H1 (cell line): Measurements from ENCODE around the gene PAXIP1. TPM values are rescaled to one million over a fixed set of nuclear protein-coding genes. Genes with fewer than 3 reads are reported as not detected.

Experiments used
- CTCF ChIA-PET: fragments of 300-600 bp; sonication (Branson Sonifier 250); formaldehyde crosslinking; loops from one replicate; lab custom pipeline; 2021; ENCODE audit not compliant: partially characterized antibody; lab: Charles Lee
- POLR2A ChIA-PET: fragments of 300-600 bp; sonication (Branson Sonifier 250); formaldehyde crosslinking; loops from one replicate; lab custom pipeline; 2021; ENCODE audit warnings: inconsistent platforms; ENCODE audit not compliant: partially characterized antibody; lab: Charles Lee
- DNase-seq, 2 experiments: peaks; one replicate each; pipeline versions ENCODE4 v3.0.0 to v3.0.0-alpha.2; 2010 to 2022; ENCODE audit warnings: low spot score in 2 of 2, low read depth in 1 of 2, mixed read lengths in 1 of 2
- FAIRE-seq: peaks from 2 replicates; lab custom pipeline; 2011; peaks lifted over from hg19 to GRCh38; lab: Jason Lieb, UNC
- H2AFZ ChIP-seq: 2 replicates; pipeline ENCODE4 v1.8.1; 2012; ENCODE audit warnings: low read length, inconsistent platforms
- H2AK5ac ChIP-seq: 2 replicates; pipeline ENCODE4 v1.6.1; 2013; ENCODE audit warnings: low read depth, low read length
- H2BK120ac ChIP-seq: replicated peaks from 2 replicates; pipeline ENCODE3; 2013; ENCODE audit warnings: low read depth, low read length, inconsistent platforms
- H2BK12ac ChIP-seq: 2 replicates; pipeline ENCODE4 v1.6.1; 2013; ENCODE audit warnings: low read depth, low read length
- H2BK15ac ChIP-seq: 2 replicates; pipeline ENCODE4 v1.6.1; 2013; ENCODE audit warnings: low read length
- H2BK20ac ChIP-seq: 2 replicates; pipeline ENCODE4 v1.6.1; 2013; ENCODE audit warnings: low read length
- H2BK5ac ChIP-seq: 2 replicates; pipeline ENCODE4 v1.6.1; 2013; ENCODE audit warnings: low read depth, low read length
- H3K14ac ChIP-seq: 2 replicates; pipeline ENCODE4 v1.6.1; 2013; ENCODE audit warnings: inconsistent platforms; ENCODE audit not compliant: insufficient read length
- H3K18ac ChIP-seq: 2 replicates; pipeline ENCODE4 v1.6.1; 2013; ENCODE audit warnings: low read length; ENCODE audit errors: extremely low read depth
- H3K23ac ChIP-seq: 2 replicates; pipeline ENCODE4 v1.6.1; 2013; ENCODE audit warnings: inconsistent platforms; ENCODE audit not compliant: insufficient read length
- H3K23me2 ChIP-seq: 2 replicates; pipeline ENCODE4 v1.6.1; 2013; ENCODE audit warnings: low read depth, low read length
- H3K27ac ChIP-seq: 2 replicates; pipeline ENCODE4 v1.6.1; 2011; ENCODE audit warnings: low read depth, low read length, inconsistent platforms
- H3K27me3 ChIP-seq, 4 experiments: replicated peaks in 1 of 4; 1 replicate in 1 of 4; 2 replicates in 3 of 4; pipeline versions ENCODE4 v1.6.1 to v1.8.1; 2011 to 2013; ENCODE audit warnings: low read length in 3 of 4, mild to moderate bottlenecking in 3 of 4, inconsistent platforms in 2 of 4, mixed read lengths in 2 of 4, moderate library complexity in 1 of 4; ENCODE audit not compliant: control insufficient read depth in 3 of 4, insufficient read depth in 3 of 4; ENCODE audit errors: extremely low read depth in 1 of 4
- H3K36me3 ChIP-seq, 4 experiments: 2 replicates each; pipeline versions ENCODE4 v1.6.1 to v1.8.1; 2011 to 2013; ENCODE audit warnings: mild to moderate bottlenecking in 4 of 4, low read length in 3 of 4, moderate library complexity in 2 of 4, control low read depth in 1 of 4, inconsistent platforms in 1 of 4; ENCODE audit not compliant: insufficient read depth in 4 of 4, control insufficient read depth in 2 of 4
- H3K4ac ChIP-seq: replicated peaks from 2 replicates; pipeline ENCODE3; 2013; ENCODE audit warnings: low read length, low read depth, mixed read lengths, inconsistent platforms; ENCODE audit not compliant: insufficient read length
- H3K4me1 ChIP-seq, 4 experiments: replicated peaks in 1 of 4; 1 replicate in 1 of 4; 2 replicates in 3 of 4; pipeline versions ENCODE4 v1.6.1 to v1.8.1; 2011 to 2013; ENCODE audit warnings: low read length in 3 of 4, inconsistent platforms in 2 of 4, mixed read lengths in 1 of 4; ENCODE audit not compliant: insufficient read depth in 4 of 4, control insufficient read depth in 3 of 4
- H3K4me2 ChIP-seq, 2 experiments: 2 replicates each; pipeline versions ENCODE4 v1.6.1 to v1.8.1; 2011 to 2013; ENCODE audit warnings: low read depth in 2 of 2, low read length in 2 of 2, control low read depth in 1 of 2, inconsistent platforms in 1 of 2, mild to moderate bottlenecking in 1 of 2; ENCODE audit not compliant: insufficient read depth in 1 of 2
- H3K4me3 ChIP-seq, 4 experiments: fragments of 200-600, 300-600 bp in 1 of 4; sonication (generic), shearing (Covaris generic), sonication (Bioruptor Twin) in 1 of 4; 2 replicates each; pipeline versions ENCODE4 v1.5.1 to v1.8.1; 2011 to 2016; ENCODE audit warnings: low read length in 4 of 4, low read depth in 3 of 4, control low read depth in 2 of 4, inconsistent platforms in 2 of 4, mild to moderate bottlenecking in 2 of 4, mixed read lengths in 1 of 4, moderate library complexity in 1 of 4; ENCODE audit not compliant: insufficient read depth in 2 of 4; ENCODE audit errors: extremely low read depth in 1 of 4
- H3K56ac ChIP-seq: replicated peaks from 2 replicates; pipeline ENCODE3; 2013; ENCODE audit warnings: low read depth, mild to moderate bottlenecking, mixed read lengths, low read length, inconsistent platforms; ENCODE audit not compliant: insufficient read length
- H3K79me1 ChIP-seq: 2 replicates; pipeline ENCODE4 v1.6.1; 2013; ENCODE audit warnings: low read depth, low read length, control low read depth
- H3K79me2 ChIP-seq, 2 experiments: 2 replicates each; pipeline versions ENCODE4 v1.6.1 to v1.8.1; 2012 to 2013; ENCODE audit warnings: low read length in 2 of 2, mild to moderate bottlenecking in 2 of 2, inconsistent platforms in 1 of 2; ENCODE audit not compliant: insufficient read depth in 2 of 2, control insufficient read depth in 1 of 2
- H3K9ac ChIP-seq, 4 experiments: replicated peaks in 1 of 4; 1 replicate in 1 of 4; 2 replicates in 3 of 4; pipeline versions ENCODE4 v1.6.1 to v1.8.1; 2011 to 2013; ENCODE audit warnings: low read depth in 3 of 4, low read length in 3 of 4, control low read depth in 2 of 4, mild to moderate bottlenecking in 2 of 4, moderate library complexity in 2 of 4, inconsistent platforms in 1 of 4; ENCODE audit errors: extremely low read depth in 1 of 4
- H3K9me3 ChIP-seq, 2 experiments: 2 replicates each; pipeline versions ENCODE4 v1.6.1 to v1.8.1; 2012 to 2013; ENCODE audit warnings: mild to moderate bottlenecking in 2 of 2, moderate library complexity in 2 of 2, control low read depth in 1 of 2, inconsistent platforms in 1 of 2, low read depth in 1 of 2, low read length in 1 of 2, mixed read lengths in 1 of 2; ENCODE audit not compliant: insufficient read depth in 2 of 2
- H4K20me1 ChIP-seq, 2 experiments: replicated peaks in 1 of 2; 2 replicates each; pipeline versions ENCODE3 to v1.8.1; 2011 to 2013; ENCODE audit warnings: inconsistent platforms in 2 of 2, low read length in 2 of 2, mild to moderate bottlenecking in 1 of 2; ENCODE audit not compliant: insufficient read depth in 2 of 2, control insufficient read depth in 1 of 2
- H4K5ac ChIP-seq: 2 replicates; pipeline ENCODE4 v1.6.1; 2013; ENCODE audit warnings: low read length, low read depth, mixed read lengths, inconsistent platforms; ENCODE audit not compliant: insufficient read length
- H4K8ac ChIP-seq: 2 replicates; pipeline ENCODE4 v1.8.0; 2013; ENCODE audit warnings: mild to moderate bottlenecking, moderate library complexity, low read length, inconsistent platforms; ENCODE audit not compliant: insufficient read depth; ENCODE audit errors: extremely low read depth
- H4K91ac ChIP-seq: replicated peaks from 2 replicates; pipeline ENCODE3; 2013; ENCODE audit warnings: low read length, mixed read lengths, inconsistent platforms; ENCODE audit not compliant: insufficient read length
- SP4 ChIP-seq: IDR thresholded peaks from 2 replicates; pipeline ENCODE4 v1.6.1; 2012; ENCODE audit warnings: low read length, inconsistent platforms
- WGBS, 2 experiments: shearing (Covaris generic) in 1 of 2; methylation state at CpG; one replicate each; pipeline versions ENCODE4 v1.1.6 to v1.1.7; 2013 to 2015; ENCODE audit warnings: low lambda C conversion rate in 2 of 2, mixed read lengths in 2 of 2, inconsistent platforms in 1 of 2, low coverage in 1 of 2, missing lambda C conversion rate in 1 of 2; ENCODE audit not compliant: insufficient replicate concordance in 2 of 2, insufficient coverage in 1 of 2, insufficient read length in 1 of 2; ENCODE audit errors: extremely low coverage in 1 of 2, missing lambda C conversion rate in 1 of 2; 5-methylcytosine and 5-hydroxymethylcytosine counted together
- polyA plus RNA-seq, 7 experiments: library from polyadenylated mRNA; depleted of rRNA in 3 of 7; stranded (reverse) in 5 of 7; unstranded in 2 of 7; fragments of >200 nt in 5 of 7; fragments of 200-250 nt in 2 of 7; gene quantifications; 1 replicate in 5 of 7; 2 replicates in 1 of 7; 4 replicates in 1 of 7; pipeline versions ENCODE4 v1.2.1 to v1.2.3, GENCODE V29; 2011 to 2013; ENCODE audit warnings: missing spikeins in 2 of 7, mixed read lengths in 2 of 7
- total RNA-seq: library from RNA; stranded (reverse); fragmentation: NEBNext Ultra II Directional; extraction: Animal tissue kit (Norgen Biotek cat#: 25700); gene quantifications from 2 replicates; pipeline ENCODE4 v1.2.1, GENCODE V29; 2021

PAXIP1 gene
- total and polyA plus RNA-seq, 2 of the 8 experiments (the other 6 are each of a cell fraction or from before 2014, with no cell fraction given): 32.4 to 32.8 TPM

DNA sequence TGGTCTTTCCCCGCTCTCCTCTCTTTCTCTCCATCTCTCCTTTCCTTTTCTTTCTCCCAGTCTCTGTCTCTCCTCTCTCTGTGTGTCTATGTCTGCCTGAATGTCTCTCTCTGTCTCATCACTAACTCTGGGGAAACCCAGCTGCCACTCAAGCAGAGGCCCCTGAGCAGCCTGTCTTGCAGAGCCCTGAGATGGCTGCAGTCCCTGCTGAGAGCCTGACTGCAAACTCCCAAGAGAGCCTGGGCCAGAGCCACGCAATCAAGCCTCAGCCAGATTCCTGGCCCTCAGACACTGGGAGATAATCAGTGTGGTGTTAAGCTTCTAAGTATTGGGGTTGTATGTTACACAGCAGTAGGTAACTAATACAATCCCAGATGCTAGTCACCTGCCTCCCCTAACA lies 91.5 kb downstream of the PAXIP1 start:
- Histone ChIP-seq H2BK15ac (0 out of 2 replicates have a peak overlapping the region, but pooled peaks have one; percentile 29), H2BK20ac (no peak overlapping the region), H2BK120ac (no peak overlapping the region), H3K23ac (no peak overlapping the region), H3K4ac (no peak overlapping the region), H4K8ac (no peak overlapping the region), H3K23me2 (no peaks in the 10 kb centered on the region; the same call in 1 of the 2 replicates), H3K9me3 (peaks cover 3 to 18% of the 10 kb centered on the region in 2 experiments; a peak in 2 of 4 replicates), H3K9ac (no peak overlapping the region), H2BK5ac (no peak overlapping the region), H4K91ac (no peak overlapping the region), H3K27me3 (peaks cover 0 to 9% (median 7%) of the 10 kb centered on the region in 4 experiments; a peak in 5 of 7 replicates), H3K36me3 (peaks cover 0 to 5% (median 0%) of the 10 kb centered on the region in 4 experiments; a peak in 1 of 8 replicates), H3K4me1 (peaks cover 0 to 2% (median 0%) of the 10 kb centered on the region in 4 experiments; a peak in 4 of 7 replicates), H3K79me2 (no peaks in the 10 kb centered on the region), H3K18ac (no peak overlapping the region), H3K27ac (no peak overlapping the region), H3K4me3 (no peak overlapping the region), H4K20me1 (no peaks in the 10 kb centered on the region), H2AFZ (no peak overlapping the region), H3K14ac (no peak overlapping the region), H2AK5ac (no peak overlapping the region), H3K79me1 (no peaks in the 10 kb centered on the region), H2BK12ac (no peak overlapping the region), H3K56ac (no peak overlapping the region), H3K4me2 (no peak overlapping the region), H4K5ac (no peak overlapping the region)
- TF ChIP-seq SP4: no peak
- 88% methylated on average over 2 of the region's 2 CpGs; no CpG with 5 or more reads in 1 of the 2 experiments for WGBS, 2 experiments
- no peak for FAIRE-seq
- POLR2A ChIA-PET: no interaction called here
- CTCF ChIA-PET: interaction anchor here (1.0 to 5.6 kb wide), 7 partner anchors 9 to 183 kb away, joined by 3 to 69 read pairs (median 3); no protein-coding TSS in a partner anchor
- no peak for DNase-seq
